Lower lobe of right lung (tissue), 2 donors: ENCODE results near the gene PLEKHG4B. TPM values are rescaled to one million over a fixed set of nuclear protein-coding genes. Genes with fewer than 3 reads are reported as not detected.

Experiments
- ATAC-seq, 2 donors: fragments of 200-7000 bp; cut with Tn5 transposase; one replicate each; pipeline ENCODE4 v1.9.1; 2020 to 2022; ENCODE audit warnings: mild to moderate bottlenecking in 2 of 2, moderate library complexity in 2 of 2
- DNase-seq: peaks from one replicate; pipeline ENCODE4 v3.0.0-alpha.2; 2020
- H3K27ac ChIP-seq: fragments of 200-600 bp; one replicate; pipeline ENCODE4 v1.8.0; 2022
- H3K27me3 ChIP-seq: fragments of 200-600 bp; one replicate; pipeline ENCODE4 v1.8.0; 2022; ENCODE audit warnings: low read depth
- H3K36me3 ChIP-seq: fragments of 200-600 bp; one replicate; pipeline ENCODE4 v1.8.0; 2022; ENCODE audit warnings: mild to moderate bottlenecking
- H3K4me1 ChIP-seq: fragments of 200-600 bp; one replicate; pipeline ENCODE4 v1.8.0; 2022
- H3K4me3 ChIP-seq: fragments of 200-600 bp; one replicate; pipeline ENCODE4 v1.8.0; 2022; ENCODE audit warnings: mild to moderate bottlenecking
- H3K9me3 ChIP-seq: fragments of 200-600 bp; one replicate; pipeline ENCODE4 v1.8.0; 2022
- CTCF ChIP-seq: fragments of 200-600 bp; IDR thresholded peaks from one replicate; pipeline ENCODE4 v1.8.0; 2022; ENCODE audit warnings: antibody characterized with exemption, mild to moderate bottlenecking
- intact Hi-C: fragments of 100-400 bp; cut with DNase I; formaldehyde crosslinking; loops from one replicate; pipeline ENCODE4 v1.11.0; 2022
- total RNA-seq: library from RNA; stranded (reverse); fragmentation: NEBNext Ultra II Directional; extraction: Animal tissue kit (Norgen Biotek cat#: 25700); gene quantifications from one replicate; pipeline ENCODE4 v1.2.1, GENCODE V29; 2021
- donor health status: DM: no; HTN: yes; CAD: no; lungs with severe emphysema.

The PLEKHG4B gene
- total RNA-seq, 1 donor from 2014 or later: 2.7 TPM

DNA sequence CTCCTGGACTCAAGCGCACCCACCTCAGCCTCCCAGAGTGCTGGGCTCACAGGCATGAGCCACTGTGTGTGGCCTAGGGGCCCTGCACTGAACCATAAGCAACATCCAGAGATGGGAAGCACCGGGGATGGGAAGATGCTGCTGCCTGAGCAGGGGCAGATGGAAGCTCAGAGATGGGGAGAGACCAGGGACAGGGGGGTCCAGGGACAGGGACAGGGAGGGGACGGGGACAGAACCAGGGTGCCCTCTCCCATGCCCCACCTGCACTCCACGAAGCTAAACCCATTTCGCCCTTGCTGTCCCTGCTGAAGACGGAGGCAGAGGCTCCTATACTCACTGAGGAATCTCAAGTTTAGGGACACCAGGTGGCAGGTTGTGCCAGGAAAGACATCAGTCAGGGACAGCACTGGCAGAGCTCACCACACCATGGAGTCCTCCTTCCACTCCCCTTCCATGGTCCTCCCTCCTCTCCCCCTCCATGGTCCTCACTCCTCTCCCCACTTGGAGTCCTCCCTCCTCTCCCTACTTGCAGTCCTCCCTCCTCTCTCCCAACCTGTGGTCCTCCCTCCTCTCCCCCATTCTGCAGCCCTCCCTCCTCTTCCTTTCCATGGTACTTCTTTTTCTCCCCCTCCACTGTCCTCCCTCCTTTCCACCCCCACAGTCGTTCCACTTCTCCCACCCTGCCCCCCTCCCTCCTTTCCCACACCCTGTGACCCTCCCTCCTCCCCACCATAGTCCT is 53.8 kb downstream of the PLEKHG4B start:
- Histone ChIP-seq H3K4me1 (no peaks in the 10 kb centered on the region), H3K27ac (no peak overlapping the region), H3K36me3 (no peaks in the 10 kb centered on the region), H3K9me3 (peaks cover 14% of the 10 kb centered on the region), H3K4me3 (no peak overlapping the region), H3K27me3 (no peaks in the 10 kb centered on the region)
- intact Hi-C loops: no loop called here
- no peak for DNase-seq
- ATAC-seq: no peak
- no peak for TF ChIP-seq CTCF

- H3K27ac ChIP-seq: no peak overlapping the region
- no peak for ATAC-seq
- H3K36me3 ChIP-seq: no peaks in the 10 kb centered on the region
- no peaks in the 10 kb centered on the region for H3K27me3 ChIP-seq
- H3K4me1 ChIP-seq: no peaks in the 10 kb centered on the region
- no peak for DNase-seq
- no peak overlapping the region for H3K4me3 ChIP-seq
- intact Hi-C loops: no loop called here
- no peak for TF ChIP-seq CTCF
- peaks cover 14% of the 10 kb centered on the region for H3K9me3 ChIP-seq
These were observed 55.8 kb downstream of the PLEKHG4B start for GRCh38 chr5:147751-148150.

- no peak overlapping the region for H3K27ac ChIP-seq
- intact Hi-C loops: no loop called here
- no peak for TF ChIP-seq CTCF
- DNase-seq (no peak), ATAC-seq (no peak)
- peaks cover 14% of the 10 kb centered on the region for H3K9me3 ChIP-seq
- no peak overlapping the region for H3K4me3 ChIP-seq
- H3K36me3 ChIP-seq: no peaks in the 10 kb centered on the region
- no peaks in the 10 kb centered on the region for H3K4me1 ChIP-seq
- no peaks in the 10 kb centered on the region for H3K27me3 ChIP-seq
These were observed 57.9 kb downstream of the PLEKHG4B start for GRCh38 chr5:149745-150485.

GRCh38 chr5:150746-151145 is 58.8 kb downstream of the PLEKHG4B start:
- no peaks in the 10 kb centered on the region for H3K4me1 ChIP-seq
- TF ChIP-seq CTCF: no peak
- H3K27me3 ChIP-seq: no peaks in the 10 kb centered on the region
- intact Hi-C loops: no loop called here
- DNase-seq (no peak), ATAC-seq (no peak)
- no peaks in the 10 kb centered on the region for H3K36me3 ChIP-seq
- H3K9me3 ChIP-seq: peaks cover 14% of the 10 kb centered on the region
- H3K27ac ChIP-seq: no peak overlapping the region
- H3K4me3 ChIP-seq: no peak overlapping the region

GRCh38 chr5:152077-152476 is 60.1 kb downstream of the PLEKHG4B start:
- TF ChIP-seq CTCF: no peak
- Histone ChIP-seq H3K27me3 (no peaks in the 10 kb centered on the region), H3K36me3 (no peaks in the 10 kb centered on the region), H3K27ac (no peak overlapping the region), H3K4me1 (no peaks in the 10 kb centered on the region), H3K9me3 (peaks cover 11% of the 10 kb centered on the region), H3K4me3 (no peak overlapping the region)
- DNase-seq (no peak), ATAC-seq (no peak)
- intact Hi-C loops: no loop called here
